BJ (cell line): ENCODE measurements around the gene ZNF367. TPM values are rescaled to one million over a fixed set of nuclear protein-coding genes. Genes with fewer than 3 reads are reported as not detected.
A peak's percentile ranks its signal among the peaks of the same experiment; 100 is the strongest.

Experiments used
- CTCF ChIA-PET: fragments of 350-600 bp; formaldehyde crosslinking; extraction: SDS; loops from one replicate; lab custom pipeline; 2021; ENCODE audit warnings: antibody characterized with exemption, inconsistent platforms; lab: Yijun Ruan, JAX
- POLR2A ChIA-PET: fragments of 300-600 bp; sonication (Branson Sonifier 250); formaldehyde crosslinking; extraction: SDS; loops from one replicate; lab custom pipeline; 2021; ENCODE audit warnings: antibody characterized with exemption; lab: Charles Lee
- DNase-seq: peaks from one replicate; pipeline ENCODE4 v3.0.0-alpha.2; 2011; ENCODE audit warnings: low read depth
- H3K27me3 ChIP-seq: 2 replicates; pipeline ENCODE4 v1.6.0; 2011; ENCODE audit warnings: low read length; ENCODE audit not compliant: control insufficient read depth, insufficient read depth
- H3K36me3 ChIP-seq: 2 replicates; pipeline ENCODE4 v1.5.1; 2011; ENCODE audit warnings: low read length; ENCODE audit not compliant: control insufficient read depth, insufficient read depth
- H3K4me3 ChIP-seq: 2 replicates; pipeline ENCODE4 v1.5.1; 2011; ENCODE audit warnings: low read depth, mild to moderate bottlenecking, control low read depth, low read length
- CTCF ChIP-seq: IDR thresholded peaks from 2 replicates; pipeline ENCODE4 v1.5.1; 2011; ENCODE audit warnings: low read depth, mild to moderate bottlenecking, control low read depth, inconsistent platforms, low read length, moderate library complexity; ENCODE audit not compliant: insufficient read depth
- polyA plus RNA-seq: library from polyadenylated mRNA; depleted of rRNA; stranded (reverse); fragments of >200 nt; gene quantifications from 2 replicates; pipeline ENCODE4 v1.2.3, GENCODE V29; 2011

Gene ZNF367
- polyA plus RNA-seq, 1 experiment: 0.97 TPM

GRCh38 chr9:96391021-96391765 lies 27.0 kb downstream of the ZNF367 start:
- ChIA-PET CTCF (no interaction called here), POLR2A (no interaction called here)
- TF ChIP-seq CTCF: no peak
- no peak for DNase-seq
- Histone ChIP-seq H3K27me3 (no peaks in the 10 kb centered on the region), H3K4me3 (no peak overlapping the region), H3K36me3 (no peaks in the 10 kb centered on the region)

- TF ChIP-seq CTCF: no peak
- ChIA-PET POLR2A (no interaction called here), CTCF (no interaction called here)
Observed at GRCh38 chr9:96388144-96388543, 30.0 kb downstream of the ZNF367 start.

GRCh38 chr9:96386157-96386556 lies 32.0 kb downstream of the ZNF367 start:
- ChIA-PET POLR2A (no interaction called here), CTCF (interaction anchor here (1.5 kb wide), 1 partner anchor 13 kb away, joined by 3 read pairs; no protein-coding TSS in a partner anchor)
- no peaks in the 10 kb centered on the region for H3K27me3 ChIP-seq
- DNase-seq: no peak
- H3K36me3 ChIP-seq: no peaks in the 10 kb centered on the region
- H3K4me3 ChIP-seq: no peak overlapping the region
- TF ChIP-seq CTCF: no peak

More at GRCh38 chr9:96388144-96388543, 30.0 kb downstream of the ZNF367 start:
- Histone ChIP-seq H3K36me3 (no peaks in the 10 kb centered on the region), H3K27me3 (no peaks in the 10 kb centered on the region), H3K4me3 (no peak overlapping the region)
- no peak for DNase-seq

- TF ChIP-seq CTCF: no peak
- POLR2A ChIA-PET: no interaction called here
- no peaks in the 10 kb centered on the region for H3K27me3 ChIP-seq
- CTCF ChIA-PET: interaction anchor here (0.7 to 1.4 kb wide), 3 partner anchors 23 to 55 kb away, joined by 3 read pairs; no protein-coding TSS in a partner anchor
- no peak for DNase-seq
- H3K36me3 ChIP-seq: 0 out of 2 replicates have a peak, but pooled peaks cover 2% of the 10 kb centered on the region
- peak within 1 kb of the TSS; percentile 65 for H3K4me3 ChIP-seq
Observed at GRCh38 chr9:96383165-96383942, 34.8 kb downstream of the ZNF367 start, which contains the start of gene SLC35D2. Gene SLC35D2, minus strand, starts transcription at chr9:96383711. Its CDS starts 77 bp downstream, at chr9:96383634.

- Histone ChIP-seq H3K27me3 (no peaks in the 10 kb centered on the region), H3K36me3 (0 out of 2 replicates have a peak, but pooled peaks cover 2% of the 10 kb centered on the region), H3K4me3 (peak overlapping the region; percentile 65)
- POLR2A ChIA-PET: no interaction called here
- no peak for DNase-seq
- no peak for TF ChIP-seq CTCF
- CTCF ChIA-PET: interaction anchor here (0.7 to 1.4 kb wide), 3 partner anchors 24 to 55 kb away, joined by 3 read pairs; no protein-coding TSS in a partner anchor
Observed at GRCh38 chr9:96382839-96383164, 35.4 kb downstream of the ZNF367 start.
